HG03139 (cell line): ENCODE data around the gene TMEM184C.

Experiments used
- ATAC-seq: cut with Tn5 transposase; IDR thresholded peaks from one replicate; pipeline ENCODE4 v1.9.1; 2021; ENCODE audit not compliant: unreplicated experiment

Gene TMEM184C

GRCh38 chr4:147648656-147649055 is 31.5 kb downstream of the TMEM184C start:
- ATAC-seq = no peak

- no peak for ATAC-seq
These were observed 34.4 kb downstream of the TMEM184C start for GRCh38 chr4:147651563-147651962.

DNA sequence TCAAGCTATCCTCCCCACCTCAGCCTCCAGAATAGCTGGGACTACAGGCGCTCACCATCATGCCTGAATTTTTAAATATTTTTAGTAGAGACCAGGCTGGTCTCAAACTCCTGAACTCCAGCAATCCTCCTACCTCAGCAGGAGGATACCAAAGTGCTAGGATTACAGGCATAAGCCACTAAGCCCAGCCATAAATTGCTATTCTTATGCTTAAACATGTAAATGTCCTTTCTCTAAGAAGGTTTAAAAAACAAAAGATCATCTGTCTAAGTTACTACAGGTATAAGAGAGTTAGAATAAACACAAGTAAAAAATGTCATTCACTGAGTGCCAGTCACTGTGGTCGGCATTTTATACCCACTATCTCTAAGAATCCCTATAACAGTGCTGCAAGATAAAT is 38.4 kb downstream of the TMEM184C start:
- ATAC-seq = no peak

DNA sequence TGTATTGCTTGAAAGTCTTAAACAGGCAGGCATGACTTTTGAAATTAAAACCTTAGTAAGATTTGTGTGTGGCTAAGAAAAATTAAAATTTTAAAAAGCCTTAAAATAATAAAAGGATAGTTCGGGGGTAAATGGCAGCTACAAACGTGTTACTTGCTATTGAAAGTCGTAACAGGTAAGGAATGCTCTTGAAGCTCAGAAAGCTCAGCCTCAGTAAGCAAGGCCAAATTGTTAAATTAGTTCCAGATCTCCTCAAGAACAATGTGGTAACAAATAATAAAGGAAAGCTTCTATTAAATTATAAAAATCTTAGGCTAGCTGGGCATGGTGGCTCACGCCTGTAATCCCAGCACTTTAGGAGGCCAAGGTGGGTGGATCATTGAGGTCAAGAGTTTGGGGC is 41.3 kb downstream of the TMEM184C start:
- ATAC-seq = no peak

GRCh38 chr4:147674073-147674472 is 56.9 kb downstream of the TMEM184C start:
- no peak for ATAC-seq

- ATAC-seq = no peak
These were observed 57.3 kb downstream of the TMEM184C start for GRCh38 chr4:147674496-147674895.

- no peak for ATAC-seq
These were observed 60.9 kb downstream of the TMEM184C start for GRCh38 chr4:147678106-147678505.

DNA sequence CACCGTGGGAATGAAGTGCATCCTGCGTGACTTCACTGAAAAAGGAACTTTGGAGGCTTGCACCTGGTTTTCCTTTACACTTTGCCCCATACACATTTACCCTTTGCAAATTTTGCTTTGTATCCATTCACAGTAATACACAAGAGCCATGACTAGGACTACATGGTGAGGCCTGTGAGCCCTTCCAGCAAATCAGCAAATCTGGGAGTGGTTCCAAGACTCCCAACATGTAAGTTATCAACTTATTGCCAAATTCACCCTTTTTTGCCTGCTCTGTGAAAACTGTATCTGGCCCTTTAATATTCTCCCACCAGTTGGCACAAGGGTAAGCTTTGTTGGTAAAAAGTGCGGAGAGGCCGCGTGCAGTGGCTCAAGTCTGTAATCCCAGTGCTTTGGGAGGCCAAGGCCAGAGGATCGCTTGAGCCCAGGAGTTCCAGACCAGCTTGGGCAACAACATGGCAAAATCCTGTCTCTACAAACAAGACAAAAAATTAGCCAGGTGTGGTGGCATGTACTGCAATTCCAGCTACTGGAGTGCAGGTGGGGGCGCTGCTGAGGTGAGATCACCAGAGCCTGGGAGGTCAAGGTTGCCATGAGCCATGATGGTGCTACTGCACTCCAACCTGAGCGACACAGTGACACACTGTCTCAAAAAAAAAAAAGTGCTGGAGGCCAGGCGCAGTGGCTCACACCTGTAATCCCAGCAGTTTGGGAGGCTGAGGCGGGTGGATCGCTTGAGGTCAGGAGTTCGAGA is 61.8 kb downstream of the TMEM184C start:
- ATAC-seq = no peak

DNA sequence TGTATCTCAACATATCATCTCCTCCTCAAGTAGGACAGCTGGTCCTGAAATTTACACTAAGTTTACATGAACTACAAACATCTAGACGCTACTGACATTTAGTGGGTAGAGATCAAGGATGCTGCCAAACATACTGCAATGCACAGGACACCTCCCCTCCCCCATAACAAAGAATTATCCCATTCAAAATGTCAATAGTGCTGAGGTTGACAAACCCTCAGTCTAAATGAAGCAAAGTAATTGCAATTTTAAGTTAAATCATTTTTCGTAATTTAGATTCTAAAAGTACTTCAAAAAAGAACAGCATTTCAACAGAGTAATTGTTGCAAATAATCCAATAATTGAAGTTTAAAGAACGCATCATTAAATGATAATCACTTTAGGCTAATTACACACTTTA is 65.6 kb downstream of the TMEM184C start:
- no peak for ATAC-seq

DNA sequence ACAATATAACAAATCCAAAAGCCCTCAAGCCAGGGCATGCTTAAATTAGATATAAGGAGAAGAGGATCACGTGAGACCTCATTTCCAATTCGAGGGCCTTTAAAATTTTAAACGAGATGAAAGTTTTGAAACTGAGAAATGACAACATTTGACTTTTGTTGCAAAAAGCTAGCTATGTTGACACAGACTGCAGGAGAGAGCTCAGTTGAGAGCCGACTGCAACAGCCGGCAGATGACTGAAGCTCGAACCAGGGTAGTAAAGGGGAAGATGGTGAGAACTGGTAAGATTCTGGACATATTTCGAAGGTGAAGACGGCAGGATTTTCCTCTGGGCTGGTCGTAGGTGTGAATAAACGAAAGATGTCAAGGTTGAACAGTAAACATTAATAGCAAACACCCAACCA is 66.0 kb downstream of the TMEM184C start:
- no peak for ATAC-seq

GRCh38 chr4:147683717-147684700 is 66.8 kb downstream of the TMEM184C start, which contains the start of gene PRMT9:
Gene PRMT9 (minus strand): TSS chr4:147684163. CDS start chr4:147683987, 176 bp downstream.
- ATAC-seq = peak; percentile 100

DNA sequence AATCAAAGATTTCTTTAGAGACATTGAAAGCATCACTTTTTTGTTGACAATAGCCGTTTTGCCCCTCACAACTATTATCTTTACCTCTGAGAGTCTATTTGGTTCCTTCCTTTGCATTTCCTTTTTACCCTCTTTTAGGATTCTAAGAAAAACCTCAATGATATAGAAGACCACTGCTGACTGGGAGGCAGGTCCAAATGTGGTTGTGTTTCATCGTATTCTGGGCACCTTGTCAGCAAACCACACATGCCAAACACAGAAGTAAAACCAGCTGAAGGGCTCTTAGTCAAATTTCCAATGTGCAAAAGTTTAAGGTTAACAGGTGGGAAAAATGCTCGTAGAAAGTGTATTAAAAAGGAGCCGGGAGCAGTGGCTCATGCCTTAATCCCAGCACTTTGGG is 71.9 kb downstream of the TMEM184C start:
- ATAC-seq = no peak

DNA sequence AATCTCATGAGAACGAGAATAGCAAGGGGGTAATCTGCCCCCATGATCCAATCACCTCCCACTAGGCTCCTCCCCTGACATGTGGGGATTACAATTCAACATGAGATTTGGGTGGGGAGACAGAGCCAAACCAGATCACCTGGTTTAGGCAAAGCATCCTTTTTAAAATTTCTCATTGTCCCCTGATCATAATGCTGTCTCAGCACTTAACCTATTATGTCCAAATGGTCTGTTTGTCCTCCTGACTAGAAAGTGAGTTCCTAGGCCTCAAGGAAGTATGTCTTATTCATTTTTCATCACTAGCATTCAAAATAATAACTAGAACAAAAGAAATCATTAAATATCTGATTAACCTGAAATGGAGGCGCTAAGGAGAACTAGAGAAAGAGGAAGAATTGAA is 74.6 kb downstream of the TMEM184C start:
- ATAC-seq = no peak

DNA sequence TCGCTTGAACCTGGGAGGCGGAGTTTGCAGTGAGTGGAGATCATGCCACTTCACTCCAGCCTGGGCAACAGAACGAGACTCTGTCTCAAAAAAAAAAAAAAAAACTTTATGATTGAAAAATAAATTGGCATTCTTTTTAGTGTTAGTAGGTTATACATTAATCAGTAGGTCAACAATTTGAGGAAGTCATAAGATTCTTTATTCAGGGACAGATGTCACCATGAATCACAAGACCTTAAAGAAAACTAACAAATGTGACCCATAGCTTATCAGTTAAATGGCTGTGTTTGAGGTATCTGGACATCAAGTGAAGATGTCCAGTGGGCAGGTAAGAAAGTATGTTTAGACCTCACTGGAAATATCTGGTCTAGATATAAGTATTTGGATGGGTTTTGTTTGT is 76.0 kb downstream of the TMEM184C start:
- no peak for ATAC-seq

DNA sequence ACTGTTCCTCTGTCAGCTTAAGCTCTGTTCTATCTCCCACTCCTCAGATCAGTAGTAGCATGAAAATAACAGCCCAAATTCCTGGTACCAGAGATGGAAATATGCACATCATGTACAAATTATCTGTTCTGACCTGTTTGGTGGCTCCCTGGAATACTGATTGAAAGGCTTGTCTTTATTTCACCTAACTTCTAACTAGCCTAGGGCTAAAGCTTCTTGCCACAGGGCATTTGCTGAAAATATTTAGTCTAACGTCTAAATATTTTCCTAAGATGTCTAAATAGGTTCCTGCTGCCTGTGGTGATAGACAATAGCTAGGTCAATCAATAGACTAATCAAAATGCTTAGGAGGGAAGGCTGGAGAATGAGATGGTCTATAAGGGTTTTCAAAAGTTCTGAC is 79.7 kb downstream of the TMEM184C start:
- no peak for ATAC-seq

- no peak for ATAC-seq
These were observed 87.6 kb downstream of the TMEM184C start for GRCh38 chr4:147704846-147705245.

DNA sequence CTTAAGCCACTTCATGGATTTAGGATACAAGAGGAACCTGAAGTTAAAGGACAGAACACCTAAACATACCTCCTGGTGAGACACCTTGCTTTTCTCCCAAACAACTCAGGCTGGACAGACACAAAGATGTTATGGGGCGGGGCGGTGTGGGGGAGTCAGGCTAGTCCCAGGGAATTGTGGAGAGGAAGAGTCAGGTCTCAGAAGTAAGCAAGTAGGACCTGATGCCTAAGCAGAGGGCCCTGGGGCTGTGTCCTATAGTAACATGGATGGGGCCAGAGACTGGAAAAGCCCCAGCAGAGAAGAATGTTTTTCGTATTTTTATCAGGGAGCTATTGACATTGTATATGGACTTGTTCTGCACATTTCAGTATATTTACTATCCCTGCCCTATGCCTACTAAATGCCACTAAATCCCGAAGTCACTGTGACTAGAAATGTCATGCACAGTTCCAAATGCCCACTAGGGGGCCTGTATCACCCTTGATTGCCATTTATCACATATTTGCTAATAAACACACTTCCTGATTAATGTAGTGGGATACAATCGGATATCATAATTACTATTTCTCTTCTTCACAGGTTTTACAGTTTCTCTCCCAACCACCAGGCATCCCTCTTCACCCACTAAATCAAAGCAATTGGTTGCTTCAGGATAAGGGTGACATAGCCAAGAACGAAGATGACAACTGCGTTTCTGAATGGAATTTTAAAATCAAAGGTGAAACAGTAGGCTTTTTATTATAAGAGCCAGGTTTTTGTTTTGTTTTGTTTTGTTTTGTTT is 90.9 kb downstream of the TMEM184C start:
- ATAC-seq = peak; percentile 63

DNA sequence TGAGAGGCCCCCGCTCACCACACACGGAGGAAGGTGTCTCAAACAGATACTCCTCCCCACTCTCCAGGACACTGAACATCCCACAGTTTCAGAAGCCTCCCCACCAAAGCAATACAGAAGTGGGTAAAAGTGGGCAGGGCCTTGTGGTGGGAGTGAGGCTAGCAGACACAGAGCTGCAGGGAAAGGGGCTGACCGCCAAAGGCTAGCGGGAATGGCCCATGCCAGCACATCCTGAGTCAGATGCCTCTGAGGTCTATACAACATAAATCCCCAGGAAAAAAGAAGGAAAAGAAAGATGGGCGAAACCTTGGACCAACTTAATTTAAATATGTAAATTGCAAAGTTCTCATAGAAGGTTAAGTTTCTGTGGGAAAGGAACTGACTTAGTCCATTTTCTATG is 92.8 kb downstream of the TMEM184C start:
- no peak for ATAC-seq

DNA sequence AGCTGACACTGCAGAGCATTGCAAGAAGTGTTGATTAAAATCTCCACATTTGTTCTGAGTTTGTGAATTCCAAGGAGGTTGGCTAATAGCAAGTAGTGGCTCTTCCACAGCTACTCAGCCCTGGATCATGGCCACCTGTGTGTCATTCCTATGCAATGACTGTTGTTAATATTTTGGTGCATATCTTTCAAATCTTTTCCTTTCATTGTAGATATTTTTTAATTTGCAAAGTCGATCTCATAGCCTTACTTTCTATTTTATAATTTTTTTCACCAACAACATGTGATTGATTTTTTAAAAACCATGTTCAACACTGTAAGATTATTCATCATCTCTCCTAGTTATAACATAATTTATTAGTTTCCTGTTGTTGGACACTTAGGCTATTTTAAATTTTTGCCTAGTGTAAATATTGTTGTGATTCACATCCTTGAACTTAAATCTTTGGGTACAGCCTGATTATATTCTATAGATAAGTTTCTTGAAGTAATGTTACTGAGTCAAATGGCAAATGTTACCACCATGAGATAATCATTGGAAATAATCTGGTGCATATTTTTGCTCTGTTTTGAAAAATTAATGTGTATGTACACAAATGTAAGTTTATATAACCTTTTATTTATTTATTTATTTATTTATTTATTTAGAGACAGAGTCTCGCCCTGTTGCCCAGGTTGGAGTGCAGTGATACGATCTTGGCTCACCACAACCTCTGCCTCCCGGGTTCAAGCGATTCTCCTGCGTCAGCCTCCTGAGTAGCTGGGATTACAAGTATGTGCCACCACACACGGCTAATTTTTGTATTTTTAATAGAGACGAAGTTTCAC is 97.6 kb downstream of the TMEM184C start:
- ATAC-seq = no peak

GRCh38 chr4:147717878-147718277 is 100.7 kb downstream of the TMEM184C start:
- peak; percentile 80 for ATAC-seq
